Psoas muscle (tissue), 8 donors: ENCODE data around the gene RAB4B. TPM values are rescaled to one million over a fixed set of nuclear protein-coding genes. Genes with fewer than 3 reads are reported as not detected.

ENCODE experiments used
- ATAC-seq, 4 donors: fragments of 200-7000 bp; cut with Tn5 transposase; one replicate each; pipeline ENCODE4 v1.9.1; 2020; ENCODE audit warnings: moderate library complexity in 3 of 4, mild to moderate bottlenecking in 2 of 4
- DNase-seq, 2 donors: peaks; one replicate each; pipeline ENCODE4 v3.0.0-alpha.2; 2020
- H3K27ac ChIP-seq: fragments of 200-600 bp; one replicate; pipeline ENCODE4 v1.8.0; 2022
- H3K27me3 ChIP-seq, 3 donors: fragments of 200-600 bp in 1 of 3; one replicate each; pipeline versions ENCODE4 v1.6.1 to v1.8.0; 2013 to 2022; ENCODE audit warnings: low read length in 2 of 3, mild to moderate bottlenecking in 2 of 3, moderate library complexity in 1 of 3; ENCODE audit not compliant: insufficient read depth in 3 of 3
- H3K36me3 ChIP-seq, 2 donors: fragments of 200-600 bp in 1 of 2; one replicate each; pipeline versions ENCODE4 v1.6.1 to v1.8.0; 2013 to 2022; ENCODE audit warnings: low read depth in 1 of 2, mild to moderate bottlenecking in 1 of 2, moderate library complexity in 1 of 2; ENCODE audit not compliant: insufficient read depth in 1 of 2
- H3K4me1 ChIP-seq: fragments of 200-600 bp; one replicate; pipeline ENCODE4 v1.8.0; 2022
- H3K4me3 ChIP-seq: fragments of 200-600 bp; one replicate; pipeline ENCODE4 v1.8.0; 2022; ENCODE audit warnings: mild to moderate bottlenecking
- H3K9me3 ChIP-seq: fragments of 200-600 bp; one replicate; pipeline ENCODE4 v1.8.0; 2022
- CTCF ChIP-seq: fragments of 200-600 bp; IDR thresholded peaks from one replicate; pipeline ENCODE4 v1.8.0; 2022; ENCODE audit warnings: antibody characterized with exemption
- WGBS, 3 donors: extraction: QIAGEN DNeasy Blood & Tissue Kit; methylation state at CpG; one replicate each; pipeline versions ENCODE4 v1.1.6 to v1.1.7; 2013; 5-methylcytosine and 5-hydroxymethylcytosine counted together
- intact Hi-C, 2 donors: fragments of 100-400 bp; cut with DNase I; formaldehyde crosslinking; loops; one replicate each; pipeline versions ENCODE4 v1.11.0 to v1.14.2; 2022
- polyA plus RNA-seq, 3 donors: library from polyadenylated mRNA; stranded (reverse); fragments of 200-250 nt; gene quantifications; one replicate each; pipeline ENCODE4 v1.2.3, GENCODE V29; 2013
- total RNA-seq, 4 donors: library from RNA; stranded (reverse); fragmentation: NEBNext Ultra II Directional in 2 of 4; extraction: Animal tissue kit (Norgen Biotek cat#: 25700) in 2 of 4; gene quantifications; one replicate each; pipeline versions ENCODE4 v1.2.1 to v1.2.4, GENCODE V29; 2021 to 2023
- donor health status: healthy with polysubstance abuse.
- donor health status: DM: no; HTN: no; CAD: no; lungs with moderate emphysema.
- donor health status: Bipolar disorder and iron deficiency.
- donor health status: healthy.
- donor health status: DM: yes; HTN: yes; CAD: no.
- donor health status: DM: no; HTN: no; CAD: no.
- donor health status: DM: no; HTN: no; CAD: no.
- donor health status: DM: yes; HTN: yes; CAD: no.

Gene RAB4B
- total and polyA plus RNA-seq, 7 donors = 8.2 to 28.7 (median 14.5) TPM

- Histone ChIP-seq H3K9me3 (no peaks in the 10 kb centered on the region), H3K27me3 (no peaks in the 10 kb centered on the region), H3K4me3 (peak within 1 kb of the TSS; percentile 84), H3K27ac (peak within 1 kb of the TSS; percentile 96), H3K4me1 (peaks cover 25% of the 10 kb centered on the region), H3K36me3 (peaks cover 0 to 8% of the 10 kb centered on the region in 2 donors)
- no peak for TF ChIP-seq CTCF
- 0 to 1% (median 0%) methylated on average over 43 of the region's 43 CpGs for WGBS, 3 donors
- intact Hi-C loops = loop anchor here in 1 of 2 donors (5.0 kb wide), 2 partner anchors 33 to 47 kb away; partner anchors contain the start of genes COQ8B, EGLN2 and ITPKC
- DNase-seq = peak; percentile 99 to 100
- ATAC-seq = peak; percentile 92 to 95 (median 94)
Observed at GRCh38 chr19:40750058-40750873, 27.8 kb upstream of the RAB4B start, which contains the start of gene ACTMAP. Gene ACTMAP, minus strand, starts transcription at chr19:40750477. Its CDS starts 674 bp downstream, at chr19:40749803.

- 0% methylated on average over 46 of the region's 46 CpGs for WGBS, 3 donors
- no peaks in the 10 kb centered on the region for H3K27me3 ChIP-seq
- DNase-seq (peak; percentile 96 to 98), ATAC-seq (peak; percentile 84 to 88 (median 86))
- no peaks in the 10 kb centered on the region for H3K9me3 ChIP-seq
- peaks cover 0 to 15% of the 10 kb centered on the region in 2 donors for H3K36me3 ChIP-seq
- TF ChIP-seq CTCF = no peak
- peak within 1 kb of the TSS; percentile 96 for H3K27ac ChIP-seq
- peak within 1 kb of the TSS; percentile 84 for H3K4me3 ChIP-seq
- intact Hi-C loops = loop anchor here in 1 of 2 donors (5.0 kb wide), 2 partner anchors 34 to 46 kb away; partner anchors contain the start of genes COQ8B, EGLN2 and ITPKC
- H3K4me1 ChIP-seq = peaks cover 19% of the 10 kb centered on the region
Observed at GRCh38 chr19:40750874-40751537, 27.0 kb upstream of the RAB4B start, which contains the start of gene SNRPA. Gene SNRPA, plus strand, starts transcription at chr19:40751203. Its CDS starts 206 bp downstream, at chr19:40751409.

- WGBS, 3 donors = 80 to 82% (median 81%) methylated on average over 12 of the region's 12 CpGs
Observed at GRCh38 chr19:40752257-40752781, 25.7 kb upstream of the RAB4B start.

More at GRCh38 chr19:40752257-40752781, 25.7 kb upstream of the RAB4B start:
- no peak for DNase-seq
- TF ChIP-seq CTCF = no peak
- intact Hi-C loops = loop anchor here in 1 of 2 donors (2.0 to 5.0 kb wide), 3 partner anchors 24 to 45 kb away; partner anchors contain the start of genes COQ8B, EGLN2 and ITPKC
- no peak for ATAC-seq
- Histone ChIP-seq H3K4me3 (peak overlapping the region; percentile 84), H3K27me3 (no peaks in the 10 kb centered on the region), H3K9me3 (no peaks in the 10 kb centered on the region), H3K4me1 (peaks cover 19% of the 10 kb centered on the region), H3K27ac (peak overlapping the region; percentile 96), H3K36me3 (peaks cover 0 to 27% of the 10 kb centered on the region in 2 donors)
